Measurements from ENCODE around the gene AACS.

The AACS gene

GRCh38 chr12:125186471-125187147 lies 121.4 kb downstream of the AACS start:
- no peak for DNase-seq

GRCh38 chr12:125187148-125187745 lies 122.0 kb downstream of the AACS start:
- no peak for DNase-seq

- no peak for DNase-seq
Measured at GRCh38 chr12:125187780-125188741, 122.8 kb downstream of the AACS start.

GRCh38 chr12:125189015-125189414 lies 123.8 kb downstream of the AACS start:
- DNase-seq: no peak

- DNase-seq: no peak
Measured at GRCh38 chr12:125189502-125189901, 124.3 kb downstream of the AACS start.

- DNase-seq: no peak
Measured at GRCh38 chr12:125191361-125192087, 126.3 kb downstream of the AACS start.

GRCh38 chr12:125192690-125193221 lies 127.5 kb downstream of the AACS start:
- DNase-seq: no peak

Measured in inflammatory macrophage (primary cell).